K562 (cell line): ENCODE data around the gene ZNF750. TPM values are rescaled to one million over a fixed set of nuclear protein-coding genes. Genes with fewer than 3 reads are reported as not detected.

Source experiments
- ATAC-seq: fragments of 200-7000 bp; cut with Tn5 transposase; 3 replicates; pipeline ENCODE4 v1.9.1; 2020; ENCODE audit warnings: moderate library complexity
- BruUV-seq: library from RNA; stranded (reverse); fragments of 400-500 nt; replicated peaks from 2 replicates; lab custom pipeline; 2021; lab: Mats Ljungman, UMichigan
- CTCF ChIA-PET: fragments of 300-600 bp; formaldehyde crosslinking; extraction: SDS; loops from one replicate; lab custom pipeline; 2021; ENCODE audit warnings: low intra/inter-chr PET ratio; lab: Yijun Ruan, JAX
- POLR2A ChIA-PET: fragments of 300-600, 350-650 bp; sonication (Branson Sonifier 250); formaldehyde crosslinking; extraction: SDS; loops from one replicate; lab custom pipeline; 2021; ENCODE audit warnings: antibody characterized with exemption, inconsistent platforms; lab: Yijun Ruan, JAX
- DNase-seq, 4 experiments: peaks; one replicate each; pipeline versions ENCODE4 v3.0.0 to v3.0.0-alpha.2; 2011 to 2018; ENCODE audit warnings: low spot score in 3 of 4, mixed read lengths in 3 of 4; ENCODE audit errors: extremely low read depth in 1 of 4
- FAIRE-seq: peaks from 2 replicates; lab custom pipeline; 2011; peaks lifted over from hg19 to GRCh38; lab: Jason Lieb, UNC
- H2AFZ ChIP-seq: 2 replicates; pipeline ENCODE4 v1.6.0; 2011; ENCODE audit warnings: low read depth, low read length, control low read depth, inconsistent platforms
- H3K27ac ChIP-seq: fragments of 200-600 bp; 3 replicates; pipeline ENCODE4 v1.8.0; 2011; ENCODE audit warnings: low read depth, mild to moderate bottlenecking, control low read depth, inconsistent platforms, low read length, moderate library complexity, mixed read lengths; ENCODE audit errors: extremely low read depth
- H3K27me3 ChIP-seq, 2 experiments: fragments of 300-600 bp in 1 of 2; 2 replicates in 1 of 2; 3 replicates in 1 of 2; pipeline versions ENCODE4 v1.6.0 to v1.8.0; 2011; ENCODE audit warnings: inconsistent platforms in 2 of 2, low read length in 2 of 2, mild to moderate bottlenecking in 1 of 2, mixed read lengths in 1 of 2, moderate library complexity in 1 of 2; ENCODE audit not compliant: control insufficient read depth in 2 of 2, insufficient read depth in 2 of 2
- H3K36me3 ChIP-seq: fragments of 300-600 bp; 3 replicates; pipeline ENCODE4 v1.8.0; 2011; ENCODE audit warnings: mild to moderate bottlenecking, low read length, inconsistent platforms; ENCODE audit not compliant: control insufficient read depth, insufficient read depth
- H3K4me1 ChIP-seq, 2 experiments: fragments of 200-600 bp in 1 of 2; replicated peaks in 1 of 2; 2 replicates in 1 of 2; 3 replicates in 1 of 2; pipeline versions ENCODE4 v1.5.1 to v1.8.0; 2011; ENCODE audit warnings: inconsistent platforms in 2 of 2, low read length in 2 of 2, mild to moderate bottlenecking in 1 of 2, mixed read lengths in 1 of 2, moderate library complexity in 1 of 2; ENCODE audit not compliant: control insufficient read depth in 2 of 2, insufficient read depth in 2 of 2
- H3K4me2 ChIP-seq: 2 replicates; pipeline ENCODE4 v1.6.1; 2011; ENCODE audit warnings: low read length, control low read depth, inconsistent platforms, mixed read lengths; ENCODE audit not compliant: insufficient read depth
- H3K4me3 ChIP-seq: fragments of 200-600 bp; sonication (generic), shearing (Covaris generic); 2 replicates; pipeline ENCODE4 v1.5.1; 2016; ENCODE audit warnings: control low read depth, inconsistent platforms
- H3K79me2 ChIP-seq: fragments of 200-600 bp; 3 replicates; pipeline ENCODE4 v1.8.0; 2011; ENCODE audit warnings: low read length, inconsistent platforms; ENCODE audit not compliant: control insufficient read depth, insufficient read depth
- H3K9ac ChIP-seq, 2 experiments: 2 replicates each; pipeline versions ENCODE4 v1.6.0 to v1.6.1; 2011; ENCODE audit warnings: low read depth in 2 of 2, low read length in 2 of 2, control low read depth in 1 of 2, inconsistent platforms in 1 of 2, mild to moderate bottlenecking in 1 of 2, mixed read lengths in 1 of 2; ENCODE audit not compliant: insufficient read depth in 1 of 2
- H3K9me1 ChIP-seq: one replicate; pipeline ENCODE4 v1.6.0; 2011; ENCODE audit warnings: inconsistent platforms, mild to moderate bottlenecking, low read length, moderate library complexity; ENCODE audit not compliant: control insufficient read depth, insufficient read depth
- H3K9me3 ChIP-seq: replicated peaks from 2 replicates; pipeline ENCODE4 v1.5.1; 2011; ENCODE audit warnings: low read depth, low read length, inconsistent platforms; ENCODE audit not compliant: control insufficient read depth, insufficient read depth
- H4K20me1 ChIP-seq: replicated peaks from 2 replicates; pipeline ENCODE4 v1.6.1; 2011; ENCODE audit warnings: low read length, inconsistent platforms, mixed read lengths; ENCODE audit not compliant: control insufficient read depth, insufficient read depth
- ILK ChIP-seq: fragments of 450-650 bp; IDR thresholded peaks from 2 replicates; pipeline ENCODE4 v1.6.1; 2016; ENCODE audit warnings: missing genetic modification characterization, low read depth, mild to moderate bottlenecking, missing compliant biosample characterization, moderate library complexity, borderline replicate concordance
- SAFB ChIP-seq: fragments of 200-400 bp; formaldehyde crosslinking; IDR thresholded peaks from 2 replicates; pipeline ENCODE4 v1.6.1; 2017; ENCODE audit warnings: low read depth, low read length, borderline replicate concordance
- SETDB1 ChIP-seq: IDR thresholded peaks from one replicate; pipeline ENCODE4 v1.6.1; 2012; ENCODE audit warnings: low read length, control low read depth, inconsistent platforms
- TEAD4 ChIP-seq, 2 experiments: sonication (generic) in 1 of 2; formaldehyde crosslinking in 1 of 2; IDR thresholded peaks; 2 replicates each; pipeline versions ENCODE4 v1.6.1 to v1.8.0; 2012 to 2022; ENCODE audit warnings: borderline replicate concordance in 1 of 2, inconsistent platforms in 1 of 2, low read length in 1 of 2, mild to moderate bottlenecking in 1 of 2, missing genetic modification reagents in 1 of 2
- XRCC3 ChIP-seq: fragments of 450-650 bp; IDR thresholded peaks from 2 replicates; pipeline ENCODE4 v1.6.1; 2017; ENCODE audit warnings: mild to moderate bottlenecking, moderate library complexity
- WGBS: fragments of 100-300 bp; shearing (Covaris generic); methylation state at CpG from one replicate; pipeline ENCODE4 v1.1.6; 2016; ENCODE audit warnings: low coverage, mixed read lengths; ENCODE audit not compliant: insufficient coverage; ENCODE audit errors: missing lambda C conversion rate; 5-methylcytosine and 5-hydroxymethylcytosine counted together
- in situ Hi-C: fragments of 300-500 bp; cut with MboI; formaldehyde crosslinking; loops from 4 replicates; pipeline ENCODE4 v1.15.0; 2018; ENCODE audit warnings: inconsistent platforms, mixed read lengths
- intact Hi-C: fragments of 100-400 bp; cut with micrococcal nuclease; formaldehyde crosslinking; loops from 2 replicates; pipeline ENCODE4 v1.14.2; 2022
- polyA plus RNA-seq, 8 experiments: library from polyadenylated mRNA; depleted of rRNA in 4 of 8; stranded (reverse) in 5 of 8; unstranded in 3 of 8; fragments of >200 nt; fragmentation: Nextera tagmentation in 2 of 8; fragmentation: Illumina TruSeq in 1 of 8; extraction: Ambion mirVana in 2 of 8; extraction: Trizol in 1 of 8; gene quantifications; 2 replicates each; pipeline versions ENCODE4 v1.2.1 to v1.2.3, GENCODE V29; 2011 to 2014; ENCODE audit warnings: inconsistent platforms in 1 of 8, missing spikeins in 1 of 8
- total RNA-seq, 7 experiments: library from RNA; depleted of rRNA in 6 of 7; stranded (reverse); fragments of >200 nt in 6 of 7; fragmentation: Illumina TruSeq in 2 of 7; extraction: Trizol in 2 of 7; gene quantifications; 2 replicates each; pipeline versions ENCODE4 v1.2.1 to v1.2.3, GENCODE V29; 2011 to 2021; ENCODE audit warnings: low replicate concordance in 1 of 7
- TF ChIP-seq, protein P1 (sequence below), 3 experiments: fragments of 200-800 bp in 1 of 3; sonication (Bioruptor generic) in 1 of 3; sonication (generic) in 1 of 3; formaldehyde crosslinking in 1 of 3; IDR thresholded peaks; 2 replicates each; pipeline versions ENCODE4 v1.6.1 to v1.8.0; 2016 to 2022; ENCODE audit warnings: mild to moderate bottlenecking in 2 of 3, missing compliant biosample characterization in 2 of 3, missing genetic modification characterization in 2 of 3, missing genetic modification reagents in 1 of 3
- TF ChIP-seq, protein P2 (sequence below): sonication (generic); formaldehyde crosslinking; IDR thresholded peaks from 2 replicates; pipeline ENCODE4 v1.8.1; 2023; ENCODE audit warnings: mild to moderate bottlenecking, missing genetic modification reagents, moderate library complexity
- TF ChIP-seq, protein P3 (sequence below): fragments of 450-650 bp; formaldehyde crosslinking; conservative IDR thresholded peaks from 2 replicates; pipeline ENCODE4 v1.4.0; 2022; ENCODE audit warnings: mild to moderate bottlenecking, missing genetic modification characterization

The ZNF750 gene
- total and polyA plus RNA-seq, 9 of the 15 experiments (the other 6 are each of a cell fraction or from before 2014, with no cell fraction given) = not detected

DNA sequence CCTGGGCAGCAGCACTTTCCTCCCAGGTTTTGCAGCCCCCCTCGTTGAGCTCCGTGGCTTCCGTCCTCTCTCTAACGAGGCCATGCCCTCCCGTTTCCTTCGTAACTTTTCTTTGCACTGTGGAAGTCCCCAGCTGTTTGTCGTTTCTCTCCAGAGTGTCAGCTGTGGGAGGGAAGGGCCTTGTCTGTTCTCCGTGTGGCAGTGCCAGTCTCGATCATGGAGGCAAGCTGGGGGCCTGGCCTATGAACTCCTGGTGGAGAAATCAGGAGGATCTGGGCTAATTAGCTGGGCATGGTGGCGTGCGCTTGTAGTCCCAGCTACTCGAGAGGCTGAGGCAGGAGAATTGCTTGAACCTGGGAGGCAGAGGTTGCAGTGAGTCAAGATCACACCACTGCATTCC, 59.6 kb downstream of the ZNF750 start:
- H3K4me1 ChIP-seq = peaks cover 0 to 11% of the 10 kb centered on the region in 2 experiments; a peak in 2 of 5 replicates
- peaks cover 56% of the 10 kb centered on the region; the same call in 2 of the 3 replicates for H3K36me3 ChIP-seq
- POLR2A ChIA-PET = no interaction called here
- H3K9ac ChIP-seq = 0 out of 4 replicates have a peak overlapping the region, but pooled peaks of 1 of the 2 experiments have one; percentile 23
- no peak for ATAC-seq
- CTCF ChIA-PET = no interaction called here
- in situ Hi-C loops (loop anchor here (5.0 kb wide), 1 partner anchor 428 kb away; no protein-coding TSS in a partner anchor), intact Hi-C loops (loop anchor here (5.0 kb wide), 1 partner anchor 137 kb away; no protein-coding TSS in a partner anchor)
- TF ChIP-seq SAFB (no peak), SETDB1 (no peak), XRCC3 (no peak), TEAD4 (IDR thresholded peaks at IDR 0.05; ENCODE audit: low read length) (no peak), TEAD4 (CRISPR knock-in tag; IDR thresholded peaks at IDR 0.05; ENCODE audit: borderline replicate concordance) (no peak), ILK (tag) (no peak)
- TF ChIP-seq, protein P1, sequence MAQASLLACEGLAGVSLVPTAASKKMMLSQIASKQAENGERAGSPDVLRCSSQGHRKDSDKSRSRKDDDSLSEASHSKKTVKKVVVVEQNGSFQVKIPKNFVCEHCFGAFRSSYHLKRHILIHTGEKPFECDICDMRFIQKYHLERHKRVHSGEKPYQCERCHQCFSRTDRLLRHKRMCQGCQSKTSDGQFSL (CRISPR knock-in tag; IDR thresholded peaks at IDR 0.05) = no peak
- TF ChIP-seq, protein P1 (tag; IDR thresholded peaks at IDR 0.05) = no peak
- TF ChIP-seq, protein P2, sequence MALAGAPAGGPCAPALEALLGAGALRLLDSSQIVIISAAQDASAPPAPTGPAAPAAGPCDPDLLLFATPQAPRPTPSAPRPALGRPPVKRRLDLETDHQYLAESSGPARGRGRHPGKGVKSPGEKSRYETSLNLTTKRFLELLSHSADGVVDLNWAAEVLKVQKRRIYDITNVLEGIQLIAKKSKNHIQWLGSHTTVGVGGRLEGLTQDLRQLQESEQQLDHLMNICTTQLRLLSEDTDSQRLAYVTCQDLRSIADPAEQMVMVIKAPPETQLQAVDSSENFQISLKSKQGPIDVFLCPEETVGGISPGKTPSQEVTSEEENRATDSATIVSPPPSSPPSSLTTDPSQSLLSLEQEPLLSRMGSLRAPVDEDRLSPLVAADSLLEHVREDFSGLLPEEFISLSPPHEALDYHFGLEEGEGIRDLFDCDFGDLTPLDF (CRISPR knock-in tag) = no peak
- TF ChIP-seq, protein P3, sequence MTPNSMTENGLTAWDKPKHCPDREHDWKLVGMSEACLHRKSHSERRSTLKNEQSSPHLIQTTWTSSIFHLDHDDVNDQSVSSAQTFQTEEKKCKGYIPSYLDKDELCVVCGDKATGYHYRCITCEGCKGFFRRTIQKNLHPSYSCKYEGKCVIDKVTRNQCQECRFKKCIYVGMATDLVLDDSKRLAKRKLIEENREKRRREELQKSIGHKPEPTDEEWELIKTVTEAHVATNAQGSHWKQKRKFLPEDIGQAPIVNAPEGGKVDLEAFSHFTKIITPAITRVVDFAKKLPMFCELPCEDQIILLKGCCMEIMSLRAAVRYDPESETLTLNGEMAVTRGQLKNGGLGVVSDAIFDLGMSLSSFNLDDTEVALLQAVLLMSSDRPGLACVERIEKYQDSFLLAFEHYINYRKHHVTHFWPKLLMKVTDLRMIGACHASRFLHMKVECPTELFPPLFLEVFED (CRISPR knock-in tag) = no peak
- no peaks in the 10 kb centered on the region for H3K9me3 ChIP-seq
- no peak overlapping the region for H3K4me3 ChIP-seq
- H3K79me2 ChIP-seq = peaks cover 5% of the 10 kb centered on the region
- H3K4me2 ChIP-seq = no peak overlapping the region
- no peak overlapping the region for H2AFZ ChIP-seq
- WGBS = 83% methylated on average over 12 of the region's 12 CpGs
- H3K27me3 ChIP-seq = no peaks in the 10 kb centered on the region
- no peak overlapping the region for H3K27ac ChIP-seq
- no peak for DNase-seq
- FAIRE-seq = no peak
- H3K9me1 ChIP-seq = no peaks in the 10 kb centered on the region
- no TSS peak for BruUV-seq
- H4K20me1 ChIP-seq = no peaks in the 10 kb centered on the region
